NCI-H345 treated with DMSO at 0.1 percent for 48 hours (cell line): ENCODE results near the gene ETV2.
"Not testable (repeated sequence)": the region's sequence is repeated elsewhere in the genome, so short reads cannot be mapped to it uniquely, and the experiment has no call there.

Experiments
- DNase-seq: peaks from one replicate; lab custom pipeline; 2025; ENCODE audit not compliant: unreplicated experiment; lab: John Stamatoyannopoulos, UW

The ETV2 gene

GRCh38 chr19:35655600-35655999 lies 14.1 kb downstream of the ETV2 start:
- no peak for DNase-seq

GRCh38 chr19:35656700-35657099 lies 15.2 kb downstream of the ETV2 start:
- DNase-seq = no peak

GRCh38 chr19:35657904-35658700 lies 16.6 kb downstream of the ETV2 start:
- DNase-seq = no peak

- DNase-seq = no peak
Measured at GRCh38 chr19:35661995-35662340, 20.4 kb downstream of the ETV2 start.

- no peak for DNase-seq
Measured at GRCh38 chr19:35663981-35664380, 22.4 kb downstream of the ETV2 start.

GRCh38 chr19:35665157-35665556 lies 23.6 kb downstream of the ETV2 start:
- no peak for DNase-seq

GRCh38 chr19:35665604-35666003 lies 24.1 kb downstream of the ETV2 start:
- DNase-seq = no peak

GRCh38 chr19:35666251-35666913 lies 24.8 kb downstream of the ETV2 start, which contains the start of gene UPK1A:
Gene UPK1A (plus strand): TSS chr19:35666517. CDS start chr19:35666813, 296 bp downstream.
- no peak for DNase-seq

GRCh38 chr19:35669566-35669965 lies 28.0 kb downstream of the ETV2 start:
- no peak for DNase-seq

GRCh38 chr19:35669974-35670373 lies 28.4 kb downstream of the ETV2 start:
- no peak for DNase-seq

- no peak for DNase-seq
Measured at GRCh38 chr19:35670686-35671085, 29.1 kb downstream of the ETV2 start.

GRCh38 chr19:35671818-35672217 lies 30.3 kb downstream of the ETV2 start:
- peak; percentile 86 for DNase-seq

GRCh38 chr19:35673121-35673804 lies 31.7 kb downstream of the ETV2 start:
- DNase-seq = peak; percentile 55

- no peak for DNase-seq
Measured at GRCh38 chr19:35675589-35676140, 34.1 kb downstream of the ETV2 start.

GRCh38 chr19:35689836-35690235 lies 48.3 kb downstream of the ETV2 start:
- no peak for DNase-seq

GRCh38 chr19:35691106-35691505 lies 49.6 kb downstream of the ETV2 start:
- not testable (repeated sequence) for DNase-seq

- no peak for DNase-seq
Measured at GRCh38 chr19:35692010-35692409, 50.5 kb downstream of the ETV2 start.

- no peak for DNase-seq
Measured at GRCh38 chr19:35693422-35693821, 51.9 kb downstream of the ETV2 start.

- peak; percentile 96 for DNase-seq
Measured at GRCh38 chr19:35693835-35694599, 52.5 kb downstream of the ETV2 start.
